HG03460 (cell line): ENCODE results near the gene CACNA1H.

Experiments
- ATAC-seq: cut with Tn5 transposase; IDR thresholded peaks from one replicate; pipeline ENCODE4 v1.9.1; 2021; ENCODE audit not compliant: unreplicated experiment

CACNA1H gene

GRCh38 chr16:1206326-1206725, 53.4 kb downstream of the CACNA1H start:
- no peak for ATAC-seq

GRCh38 chr16:1206786-1207185, 53.9 kb downstream of the CACNA1H start:
- no peak for ATAC-seq

GRCh38 chr16:1208239-1208830, 55.4 kb downstream of the CACNA1H start:
- no peak for ATAC-seq

GRCh38 chr16:1209081-1209480, 56.2 kb downstream of the CACNA1H start:
- ATAC-seq: no peak

- ATAC-seq: no peak
Observed at GRCh38 chr16:1210461-1210860, 57.6 kb downstream of the CACNA1H start.

GRCh38 chr16:1211451-1212268, 58.8 kb downstream of the CACNA1H start:
- no peak for ATAC-seq

GRCh38 chr16:1212616-1213194, 59.8 kb downstream of the CACNA1H start:
- ATAC-seq: no peak

GRCh38 chr16:1213231-1213630, 60.3 kb downstream of the CACNA1H start:
- ATAC-seq: no peak

GRCh38 chr16:1213796-1214372, 61.0 kb downstream of the CACNA1H start:
- ATAC-seq: no peak

GRCh38 chr16:1214719-1215118, 61.8 kb downstream of the CACNA1H start:
- no peak for ATAC-seq

GRCh38 chr16:1215574-1216295, 62.8 kb downstream of the CACNA1H start:
- ATAC-seq: no peak

GRCh38 chr16:1216296-1216619, 63.4 kb downstream of the CACNA1H start:
- no peak for ATAC-seq

GRCh38 chr16:1216681-1217400, 63.9 kb downstream of the CACNA1H start:
- ATAC-seq: no peak

- ATAC-seq: no peak
Observed at GRCh38 chr16:1217526-1217925, 64.6 kb downstream of the CACNA1H start.

GRCh38 chr16:1218061-1218929, 65.4 kb downstream of the CACNA1H start:
- no peak for ATAC-seq

- no peak for ATAC-seq
Observed at GRCh38 chr16:1218930-1219611, 66.2 kb downstream of the CACNA1H start.

GRCh38 chr16:1220098-1220728, 67.3 kb downstream of the CACNA1H start:
- no peak for ATAC-seq

GRCh38 chr16:1220841-1221627, 68.1 kb downstream of the CACNA1H start:
- no peak for ATAC-seq
